CD4-positive, alpha-beta T cell treated with Interleukin-17A for 1 hour (primary cell): ENCODE measurements around the gene OGDH.
A peak's percentile ranks its signal among the peaks of the same experiment; 100 is the strongest.

Experiments
- DNase-seq: peaks from one replicate; pipeline ENCODE4 v3.0.0-alpha.2; 2020

Gene OGDH

GRCh38 chr7:44621750-44622103, 15.3 kb downstream of the OGDH start:
- DNase-seq = no peak

- peak; percentile 57 for DNase-seq
Observed at GRCh38 chr7:44622342-44623151, 16.1 kb downstream of the OGDH start.

- peak; percentile 49 for DNase-seq
Observed at GRCh38 chr7:44624318-44624717, 17.9 kb downstream of the OGDH start.

- peak; percentile 62 for DNase-seq
Observed at GRCh38 chr7:44625526-44626471, 19.4 kb downstream of the OGDH start.

GRCh38 chr7:44626620-44627019, 20.2 kb downstream of the OGDH start:
- no peak for DNase-seq

GRCh38 chr7:44629829-44630522, 23.5 kb downstream of the OGDH start:
- no peak for DNase-seq

GRCh38 chr7:44630792-44631457, 24.5 kb downstream of the OGDH start:
- DNase-seq = no peak

GRCh38 chr7:44631458-44632115, 25.2 kb downstream of the OGDH start:
- peak; percentile 77 for DNase-seq

GRCh38 chr7:44632196-44632595, 25.8 kb downstream of the OGDH start:
- DNase-seq = no peak

GRCh38 chr7:44633254-44634186, 27.1 kb downstream of the OGDH start:
- DNase-seq = peak; percentile 83

- DNase-seq = peak; percentile 25
Observed at GRCh38 chr7:44634187-44634838, 27.9 kb downstream of the OGDH start.

- DNase-seq = peak; percentile 69
Observed at GRCh38 chr7:44634839-44635591, 28.6 kb downstream of the OGDH start.

- DNase-seq = peak; percentile 23
Observed at GRCh38 chr7:44636041-44636584, 29.7 kb downstream of the OGDH start.

- DNase-seq = no peak
Observed at GRCh38 chr7:44636926-44637325, 30.5 kb downstream of the OGDH start.

GRCh38 chr7:44637788-44638594, 31.6 kb downstream of the OGDH start:
- peak; percentile 91 for DNase-seq

GRCh38 chr7:44638611-44639557, 32.5 kb downstream of the OGDH start:
- peak; percentile 90 for DNase-seq

GRCh38 chr7:44639671-44640321, 33.4 kb downstream of the OGDH start:
- DNase-seq = no peak
